IPS DF 19.7 (cell line): Measurements from ENCODE around the gene NPIPA1.
"Not testable (repeated sequence)": the region's sequence is repeated elsewhere in the genome, so short reads cannot be mapped to it uniquely, and the experiment has no call there.

Experiments used
- DNase-seq: peaks from one replicate; pipeline ENCODE4 v3.0.0-alpha.2; 2013; ENCODE audit warnings: low read depth, low spot score

Gene NPIPA1

DNA sequence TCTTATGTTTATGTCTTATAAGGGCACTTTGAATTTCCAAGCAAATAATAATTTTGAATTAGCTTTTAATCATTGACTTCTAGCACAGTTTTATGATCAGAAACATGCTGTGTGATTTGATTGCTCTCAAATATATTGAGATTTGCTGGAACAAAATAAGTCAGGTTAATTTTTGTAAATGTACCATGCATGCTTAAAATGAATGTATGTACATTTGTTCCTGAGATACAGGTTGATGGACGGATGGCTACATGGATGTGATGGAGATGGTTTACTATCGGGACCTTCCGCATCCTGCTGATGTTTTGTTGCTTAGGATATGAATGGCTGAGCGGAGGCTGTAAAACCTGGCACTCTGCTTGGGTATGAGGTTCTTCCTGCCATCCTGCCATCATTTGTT, at the start of gene NPIPA1:
Gene NPIPA1, plus strand, starts transcription at position 301 of the 400 bp plus-strand sequence. Its CDS starts 0 bp downstream, at position 301.
- DNase-seq: not testable (repeated sequence)

DNA sequence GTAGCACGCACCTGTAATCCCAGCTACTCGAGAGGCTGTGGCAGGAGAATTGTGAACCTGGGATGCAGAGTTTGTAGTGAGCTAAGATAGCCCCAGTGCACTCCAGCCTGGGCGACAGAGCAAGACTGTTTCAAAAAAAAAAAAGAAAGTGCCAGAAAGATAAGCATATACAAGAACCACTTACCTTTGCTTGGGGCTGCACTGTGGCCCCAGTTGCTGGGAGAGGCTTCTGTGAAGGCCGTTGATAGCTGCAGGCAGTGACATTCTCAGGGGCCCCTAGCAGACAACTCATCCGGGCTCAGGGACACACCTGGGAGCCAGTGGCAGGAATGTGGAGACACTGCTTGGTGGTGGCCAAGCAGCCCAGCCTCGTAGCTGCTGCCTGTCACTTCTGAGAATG, 45.1 kb upstream of the NPIPA1 start:
- DNase-seq: not testable (repeated sequence)

GRCh38 chr16:14895382-14895781, 41.9 kb upstream of the NPIPA1 start:
- not testable (repeated sequence) for DNase-seq

DNA sequence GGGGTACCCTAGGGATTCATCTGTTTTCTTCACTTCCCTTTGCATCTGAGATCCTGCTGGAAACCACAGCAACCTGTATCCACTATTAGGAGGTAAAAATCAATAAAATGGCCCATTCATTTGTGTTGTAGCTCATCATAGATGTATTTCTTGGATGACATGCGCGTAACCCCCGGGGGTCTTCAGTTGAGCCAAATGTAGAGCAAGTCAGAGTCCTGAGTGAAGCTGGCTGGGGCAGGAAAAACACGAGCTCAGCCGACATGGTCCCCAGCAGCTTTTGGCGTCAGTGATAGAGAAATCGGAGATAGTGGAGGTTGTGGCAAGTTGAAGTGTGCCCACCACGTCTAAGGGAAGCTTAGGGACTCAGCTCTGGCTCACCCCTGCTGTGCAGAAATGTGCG, 41.2 kb upstream of the NPIPA1 start:
- not testable (repeated sequence) for DNase-seq

- DNase-seq: not testable (repeated sequence)
These were observed 40.1 kb upstream of the NPIPA1 start for GRCh38 chr16:14897006-14897664.

DNA sequence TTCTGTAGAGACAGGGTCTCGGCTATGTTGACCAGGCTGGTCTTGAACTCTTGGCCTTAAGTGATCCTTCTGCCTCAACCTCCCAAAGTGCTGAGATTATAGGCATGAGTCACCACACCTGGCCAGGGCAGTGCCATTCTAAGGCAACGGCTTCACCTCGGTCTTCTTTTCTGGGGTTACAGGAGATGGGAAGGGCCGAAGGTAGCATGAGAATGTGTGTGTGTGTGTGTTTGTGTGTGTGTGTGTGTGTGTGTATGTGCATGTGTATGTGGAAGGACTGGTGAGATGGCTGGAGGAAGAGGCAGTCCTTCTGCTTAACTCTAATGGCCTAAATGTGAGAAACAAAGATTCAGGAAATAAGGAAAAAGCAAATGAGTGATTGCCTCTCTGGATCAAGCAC, 39.1 kb upstream of the NPIPA1 start:
- not testable (repeated sequence) for DNase-seq

- DNase-seq: not testable (repeated sequence)
These were observed 33.9 kb upstream of the NPIPA1 start for GRCh38 chr16:14903191-14903957.

DNA sequence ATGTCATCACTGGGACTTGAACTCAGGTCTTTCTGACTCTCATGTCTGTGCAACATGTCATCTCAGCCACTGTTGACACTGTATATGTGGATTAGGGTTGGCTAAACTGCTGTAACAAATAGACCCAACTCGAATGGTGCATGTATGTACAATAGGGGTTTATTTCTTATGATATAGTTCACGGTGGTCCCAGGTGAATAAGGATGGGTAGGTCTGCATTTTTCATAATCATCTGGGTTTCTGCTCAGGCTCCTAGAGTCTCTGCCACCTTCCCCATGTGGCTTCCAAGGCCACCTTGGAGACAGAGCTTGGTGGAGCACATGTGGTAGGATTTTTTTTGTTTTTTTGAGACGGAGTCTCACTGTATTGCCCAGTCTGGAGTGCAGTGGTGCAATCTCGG, 27.5 kb upstream of the NPIPA1 start:
- DNase-seq: not testable (repeated sequence)

DNA sequence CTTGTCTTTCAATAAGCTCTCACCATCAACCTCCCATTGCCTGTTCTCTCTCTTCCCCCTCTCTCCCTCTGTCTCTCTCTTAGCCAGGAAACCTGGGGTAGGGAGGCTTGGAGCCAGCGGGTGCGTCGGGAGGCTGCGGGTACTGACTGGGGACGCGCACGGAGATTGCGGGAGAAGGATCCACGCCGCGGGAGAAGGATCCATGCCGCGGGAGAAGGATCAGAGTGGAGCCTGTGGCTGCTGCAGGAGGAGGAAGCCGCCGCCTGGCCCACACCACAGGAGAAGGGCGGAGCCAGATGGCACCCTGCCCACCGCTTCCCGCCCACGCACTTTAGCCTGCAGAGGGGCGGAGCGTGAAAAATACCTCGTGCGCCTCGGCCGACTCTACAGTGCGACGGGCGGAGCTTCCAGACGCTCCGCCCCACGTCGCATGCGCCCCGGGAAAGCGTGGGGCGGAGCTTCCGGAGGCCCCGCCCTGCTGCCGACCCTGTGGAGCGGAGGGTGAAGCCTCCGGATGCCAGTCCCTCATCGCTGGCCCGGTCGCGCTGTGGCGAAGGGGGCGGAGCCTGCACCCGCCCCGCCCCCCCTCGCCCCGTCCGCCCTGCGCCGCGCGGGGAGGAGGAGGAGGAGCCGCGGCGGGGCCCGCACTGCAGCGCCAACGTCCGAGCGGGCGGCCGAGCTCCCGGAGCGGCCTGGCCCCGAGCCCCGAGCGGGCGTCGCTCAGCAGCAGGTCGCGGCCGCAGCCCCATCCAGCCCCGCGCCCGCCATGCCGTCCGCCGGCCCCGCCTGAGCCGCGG, 26.2 kb upstream of the NPIPA1 start:
- not testable (repeated sequence) for DNase-seq

DNA sequence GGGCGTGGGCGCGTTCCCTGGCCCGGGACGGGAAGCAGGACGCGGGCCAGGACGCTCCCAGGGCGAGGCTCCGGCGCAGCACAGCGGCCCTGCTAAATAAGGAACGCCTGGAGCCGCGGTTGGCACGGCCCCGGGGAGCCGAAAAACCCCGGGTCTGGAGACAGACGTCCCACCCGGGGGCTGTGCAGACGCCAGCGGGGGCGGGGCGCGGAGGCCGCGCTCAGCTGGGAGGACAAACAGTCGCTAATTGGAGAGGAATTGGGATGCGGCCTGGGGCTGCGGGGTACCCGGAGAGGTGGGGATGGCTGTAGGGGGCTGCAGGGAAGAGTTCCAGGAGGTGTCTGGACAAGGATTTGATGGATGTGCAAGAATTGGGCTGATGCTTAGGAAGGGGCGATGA, 25.3 kb upstream of the NPIPA1 start:
- DNase-seq: not testable (repeated sequence)

GRCh38 chr16:14912588-14912987, 24.7 kb upstream of the NPIPA1 start:
- not testable (repeated sequence) for DNase-seq

DNA sequence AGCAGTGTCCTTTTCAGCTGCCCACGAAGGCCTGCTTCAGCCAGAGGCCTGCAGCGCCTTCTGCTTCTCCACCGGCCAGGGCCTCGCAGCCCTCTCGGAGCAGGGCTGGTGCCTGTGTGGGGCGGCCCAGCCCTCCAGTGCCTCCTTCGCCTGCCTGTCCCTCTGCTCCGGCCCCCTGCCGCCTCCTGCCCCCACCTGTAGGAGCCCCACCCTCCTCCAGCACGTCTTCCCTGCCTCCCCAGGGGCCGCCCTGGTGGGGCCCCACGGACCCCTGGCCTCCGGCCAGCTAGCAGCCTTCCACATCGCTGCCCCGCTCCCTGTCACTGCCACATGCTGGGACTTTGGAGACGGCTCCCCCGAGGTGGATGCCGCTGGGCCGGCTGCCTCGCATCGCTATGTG, 18.7 kb upstream of the NPIPA1 start:
- DNase-seq: not testable (repeated sequence)

DNA sequence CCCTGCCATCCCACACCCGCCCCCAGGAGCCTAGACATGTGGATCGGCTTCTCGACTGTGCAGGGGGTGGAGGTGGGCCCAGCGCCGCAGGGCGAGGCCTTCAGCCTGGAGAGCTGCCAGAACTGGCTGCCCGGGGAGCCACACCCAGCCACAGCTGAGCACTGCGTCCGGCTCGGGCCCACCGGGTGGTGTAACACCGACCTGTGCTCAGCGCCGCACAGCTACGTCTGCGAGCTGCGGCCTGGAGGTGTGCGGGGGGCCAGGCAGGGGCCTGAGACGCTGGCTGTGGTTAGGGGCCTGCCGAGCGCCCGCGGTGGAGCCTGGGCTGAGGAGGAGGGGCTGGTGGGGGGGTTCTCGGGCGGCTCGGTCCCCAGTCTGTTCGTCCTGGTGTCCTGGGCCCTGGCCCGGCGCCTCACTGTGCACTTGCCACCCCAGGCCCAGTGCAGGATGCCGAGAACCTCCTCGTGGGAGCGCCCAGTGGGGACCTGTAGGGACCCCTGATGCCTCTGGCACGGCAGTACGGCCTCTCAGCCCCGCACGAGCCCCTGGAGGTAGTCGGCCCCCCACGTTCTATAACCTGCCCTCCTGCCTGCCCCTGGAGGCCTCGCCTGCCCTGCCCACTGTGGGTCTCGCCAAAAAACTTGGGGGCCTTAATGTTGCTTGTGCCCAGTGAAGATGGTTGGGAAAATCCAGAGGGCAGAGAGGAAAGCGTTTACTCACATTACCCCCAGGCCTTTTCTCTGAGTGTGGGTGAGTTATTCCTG, 17.2 kb upstream of the NPIPA1 start:
- not testable (repeated sequence) for DNase-seq

- DNase-seq: not testable (repeated sequence)
These were observed 15.0 kb upstream of the NPIPA1 start for GRCh38 chr16:14922285-14922684.

DNA sequence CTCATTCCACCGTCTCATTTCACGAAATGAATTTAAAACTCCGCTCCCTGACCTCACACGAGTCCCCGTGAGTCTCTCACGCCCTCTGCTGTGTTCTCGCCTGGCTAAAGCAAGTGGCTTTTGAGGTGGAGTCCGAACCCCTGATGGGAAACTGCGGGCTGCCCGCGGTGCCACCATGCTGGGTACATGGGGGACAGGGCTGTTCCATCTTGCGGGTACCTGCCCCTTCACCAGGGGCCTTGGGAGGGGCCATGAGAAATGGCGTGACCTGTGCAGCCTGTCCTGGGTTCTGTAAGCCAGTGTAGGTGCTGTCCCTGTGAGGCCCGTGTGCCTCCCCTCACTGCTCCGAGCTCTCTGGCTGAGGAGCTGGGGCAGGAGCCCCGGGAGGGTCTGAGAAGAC, 14.3 kb upstream of the NPIPA1 start:
- DNase-seq: not testable (repeated sequence)

DNA sequence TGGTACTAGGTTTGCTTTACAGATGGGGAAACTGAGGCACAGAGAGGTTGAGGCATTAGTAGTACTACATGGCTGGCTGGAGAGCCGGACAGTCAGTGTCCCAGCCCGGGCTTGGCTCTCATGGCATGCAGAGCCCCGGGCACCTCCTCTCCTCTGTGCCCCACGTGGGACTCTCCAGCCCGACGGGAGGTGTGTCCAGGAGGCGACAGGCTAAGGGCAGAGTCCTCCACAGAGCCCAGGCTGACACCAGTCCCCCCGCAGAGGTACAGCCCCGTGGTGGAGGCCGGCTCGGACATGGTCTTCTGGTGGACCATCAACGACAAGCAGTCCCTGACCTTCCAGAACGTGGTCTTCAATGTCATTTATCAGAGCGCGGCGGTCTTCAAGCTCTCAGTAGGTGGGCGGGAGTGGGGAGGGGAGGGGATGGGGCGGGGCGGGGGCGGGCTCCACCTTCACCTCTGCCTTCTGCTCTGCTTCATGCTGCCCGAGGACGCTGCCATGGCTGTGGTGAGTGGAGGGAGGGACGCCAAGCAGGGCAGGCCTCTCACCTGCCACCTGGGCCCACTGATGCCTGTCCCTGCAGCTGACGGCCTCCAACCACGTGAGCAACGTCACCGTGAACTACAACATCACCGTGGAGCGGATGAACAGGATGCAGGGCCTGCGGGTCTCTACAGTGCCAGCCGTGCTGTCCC, 13.7 kb upstream of the NPIPA1 start:
- not testable (repeated sequence) for DNase-seq

DNA sequence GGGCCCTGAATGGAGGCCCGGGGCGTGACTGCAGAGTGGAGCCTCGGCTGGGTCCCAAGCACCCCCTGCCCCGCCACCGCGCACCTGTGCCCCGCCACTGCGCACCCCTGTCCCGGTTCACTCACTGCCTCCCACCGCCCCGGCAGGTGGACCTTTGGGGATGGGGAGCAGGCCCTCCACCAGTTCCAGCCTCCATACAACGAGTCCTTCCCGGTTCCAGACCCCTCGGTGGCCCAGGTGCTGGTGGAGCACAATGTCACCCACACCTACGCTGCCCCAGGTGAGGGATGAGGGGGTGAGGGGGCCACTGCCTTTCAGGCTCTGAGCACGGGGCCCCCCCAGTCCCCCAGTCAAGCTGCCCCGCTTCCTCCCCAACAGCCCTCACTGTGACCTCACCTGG, 12.9 kb upstream of the NPIPA1 start:
- not testable (repeated sequence) for DNase-seq

GRCh38 chr16:14924982-14925381, 12.3 kb upstream of the NPIPA1 start:
- not testable (repeated sequence) for DNase-seq

DNA sequence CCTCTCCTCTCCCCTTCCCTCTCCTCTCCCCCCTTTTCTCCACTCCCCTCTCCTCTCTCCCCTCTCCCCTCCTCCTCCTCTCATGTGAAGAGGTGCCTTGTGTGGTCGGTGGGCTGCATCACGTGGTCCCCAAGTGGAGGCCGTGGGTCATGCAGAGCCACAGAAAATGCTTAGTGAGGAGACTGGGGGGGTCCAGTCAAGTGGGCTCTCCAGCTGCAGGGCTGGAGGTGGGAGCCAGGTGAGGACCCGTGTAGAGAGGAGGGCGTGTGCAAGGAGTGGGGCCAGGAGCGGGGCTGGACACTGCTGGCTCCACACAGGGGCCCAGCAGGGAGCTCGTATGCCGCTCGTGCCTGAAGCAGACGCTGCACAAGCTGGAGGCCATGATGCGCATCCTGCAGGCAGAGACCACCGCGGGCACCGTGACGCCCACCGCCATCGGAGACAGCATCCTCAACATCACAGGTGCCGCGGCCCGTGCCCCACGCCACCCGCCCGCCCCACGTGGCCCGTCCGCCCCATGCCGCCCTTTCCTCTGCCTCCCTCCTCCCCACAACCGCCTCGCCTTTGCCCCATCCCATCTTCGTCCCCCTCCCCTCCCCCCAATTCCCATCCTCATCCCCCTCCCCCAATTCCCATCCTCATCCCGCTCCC, 9.1 kb upstream of the NPIPA1 start:
- DNase-seq: not testable (repeated sequence)

- DNase-seq: not testable (repeated sequence)
These were observed 8.1 kb upstream of the NPIPA1 start for GRCh38 chr16:14929176-14929575.
